ENCODE results near the gene VEGFB.
"Not testable (repeated sequence)": the region's sequence is repeated elsewhere in the genome, so short reads cannot be mapped to it uniquely, and the experiment has no call there.

VEGFB gene

DNA sequence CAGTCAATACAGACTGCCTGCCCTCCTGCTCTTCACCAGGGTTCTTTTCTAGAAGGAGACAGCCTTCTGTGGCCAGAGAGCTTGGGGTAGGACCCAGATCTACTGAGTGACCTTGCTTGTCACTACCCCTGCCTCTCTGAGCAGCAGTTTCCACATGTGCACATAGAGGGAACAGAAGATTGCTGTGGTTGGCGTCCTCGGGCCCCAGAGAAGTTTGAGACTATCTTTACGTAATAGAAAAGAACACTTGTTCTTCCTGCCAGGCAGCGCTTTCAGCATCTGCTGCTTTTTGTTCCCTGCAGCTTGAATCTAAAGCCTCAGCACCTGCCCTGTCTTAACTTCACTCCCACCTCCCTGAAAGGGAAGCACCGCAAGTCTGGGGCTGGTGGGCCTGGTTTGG lies 4.6 kb downstream of the VEGFB start:
- H3K36me3 ChIP-seq (ENCODE audit: control insufficient read depth, insufficient read depth, low read length) = peaks cover 6% of the 10 kb centered on the region
- H3K4me3 ChIP-seq (ENCODE audit: low read length) = no peak overlapping the region
- H3K27me3 ChIP-seq (ENCODE audit: control insufficient read depth, insufficient read depth, low read length) = no peaks in the 10 kb centered on the region
- no peak overlapping the region for H3K27ac ChIP-seq (ENCODE audit: low read depth, low read length)
- no peak overlapping the region for H3K9ac ChIP-seq (ENCODE audit: low read length)
- H3K4me1 ChIP-seq (ENCODE audit: control insufficient read depth, insufficient read depth, low read length) = peaks cover 12% of the 10 kb centered on the region

DNA sequence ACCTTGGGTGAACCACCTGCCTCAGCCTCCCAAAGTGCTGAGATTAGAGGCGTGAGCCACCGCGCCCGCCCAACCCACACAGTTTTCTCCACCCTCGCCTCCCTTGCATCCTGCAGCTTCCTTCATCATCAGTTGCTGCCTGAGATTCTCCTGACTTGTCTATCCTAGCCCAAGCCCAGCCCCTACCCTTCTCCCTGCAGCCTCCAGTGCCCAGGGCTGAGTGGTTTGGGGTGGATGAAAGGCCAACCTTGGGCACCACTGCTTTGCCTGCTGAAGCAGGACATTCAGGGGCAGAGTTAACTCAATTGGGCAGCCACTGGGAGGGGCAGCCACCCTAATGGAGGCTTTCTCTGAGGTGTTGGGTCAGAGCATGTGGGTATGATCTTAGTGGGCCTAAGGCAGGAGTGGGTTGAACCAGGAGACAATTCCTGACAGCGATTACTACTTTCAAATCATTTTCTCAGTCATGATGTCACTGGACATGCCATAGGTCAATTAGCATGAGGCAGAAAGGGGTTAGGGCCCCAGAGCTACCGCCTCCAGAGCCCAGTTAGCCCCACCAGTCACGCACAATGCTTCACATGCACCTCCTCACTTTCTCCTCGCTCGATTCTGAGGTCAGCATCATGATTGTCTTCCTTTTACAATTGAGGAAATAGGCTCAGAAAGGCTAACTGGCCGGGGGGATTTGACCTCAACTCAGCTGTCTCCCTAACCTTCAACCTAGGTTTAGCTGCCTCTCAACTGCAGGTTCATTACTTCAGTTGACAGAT lies 5.5 kb downstream of the VEGFB start:
- peaks cover 6% of the 10 kb centered on the region for H3K36me3 ChIP-seq (ENCODE audit: control insufficient read depth, insufficient read depth, low read length)
- H3K4me3 ChIP-seq (ENCODE audit: low read length) = peak overlapping the region; percentile 79
- H3K4me1 ChIP-seq (ENCODE audit: control insufficient read depth, insufficient read depth, low read length) = peaks cover 12% of the 10 kb centered on the region
- peak overlapping the region; percentile 90 for H3K9ac ChIP-seq (ENCODE audit: low read length)
- no peaks in the 10 kb centered on the region for H3K27me3 ChIP-seq (ENCODE audit: control insufficient read depth, insufficient read depth, low read length)
- peak overlapping the region; percentile 100 for H3K27ac ChIP-seq (ENCODE audit: low read depth, low read length)

DNA sequence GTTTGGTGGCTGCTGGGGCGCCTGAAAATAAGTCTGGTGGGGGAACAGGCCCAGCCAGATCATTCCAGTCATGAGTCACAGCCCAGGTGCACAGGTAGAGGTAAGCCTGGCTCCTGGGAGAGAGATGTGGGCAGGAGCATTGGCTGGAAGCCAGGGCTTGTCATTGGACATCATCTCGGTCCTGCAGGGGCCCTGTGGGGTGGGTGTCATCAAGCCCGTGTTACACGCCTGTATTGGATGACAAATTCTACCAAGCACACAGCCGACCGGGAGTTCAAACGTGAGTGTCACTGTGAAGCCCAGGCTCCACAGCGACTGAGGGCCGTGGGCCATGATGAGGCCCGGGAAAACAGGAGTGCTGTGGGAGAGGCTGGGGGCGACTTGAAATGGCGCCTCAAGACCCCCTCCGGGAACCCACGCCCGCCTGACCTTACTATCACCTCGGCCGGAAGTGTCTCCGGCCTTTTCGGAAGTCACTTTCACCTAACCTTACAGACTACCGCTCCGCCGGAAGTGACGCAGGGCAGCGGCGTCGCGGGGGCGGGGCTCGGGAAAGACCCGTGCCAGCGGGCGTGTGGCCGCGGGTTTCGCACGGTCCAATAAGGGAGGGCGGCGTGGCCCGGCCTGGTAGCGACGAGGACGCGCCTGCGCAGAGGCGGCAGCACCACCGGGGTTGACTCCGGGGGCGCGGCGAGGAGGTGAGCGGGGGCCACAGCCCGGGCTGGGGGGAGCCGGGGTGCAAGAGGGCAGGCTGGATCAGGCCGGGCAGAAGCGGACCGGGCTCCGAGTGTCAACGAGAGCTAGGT lies 6.3 kb downstream of the VEGFB start, which contains the start of gene FKBP2:
Gene FKBP2 (plus strand): TSS at position 661 of the 806 bp plus-strand sequence. CDS start 1,293 bp downstream, outside the sequence.
- Histone ChIP-seq H3K36me3 (ENCODE audit: control insufficient read depth, insufficient read depth, low read length) (peaks cover 6% of the 10 kb centered on the region), H3K4me1 (ENCODE audit: control insufficient read depth, insufficient read depth, low read length) (peaks cover 6% of the 10 kb centered on the region), H3K4me3 (ENCODE audit: low read length) (peak within 1 kb of the TSS; percentile 79), H3K27me3 (ENCODE audit: control insufficient read depth, insufficient read depth, low read length) (no peaks in the 10 kb centered on the region), H3K9ac (ENCODE audit: low read length) (peak within 1 kb of the TSS; percentile 90), H3K27ac (ENCODE audit: low read depth, low read length) (peak within 1 kb of the TSS; percentile 100)

DNA sequence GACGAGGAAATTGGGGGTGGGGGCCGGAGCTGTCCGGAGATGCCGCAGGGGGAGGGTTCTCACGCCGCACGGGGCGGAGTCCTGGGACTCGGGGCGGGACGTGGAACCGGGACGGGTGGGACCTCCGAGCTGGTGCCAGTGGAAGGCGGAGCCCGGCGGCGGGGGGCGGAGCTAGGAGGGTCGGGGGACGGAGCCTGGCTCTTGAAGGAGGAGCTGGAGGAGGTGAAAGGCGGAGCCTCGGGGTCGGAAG lies 6.8 kb downstream of the VEGFB start:
- H3K4me3 ChIP-seq (ENCODE audit: low read length) = peak overlapping the region; percentile 73
- H3K4me1 ChIP-seq (ENCODE audit: control insufficient read depth, insufficient read depth, low read length) = peaks cover 6% of the 10 kb centered on the region
- no peaks in the 10 kb centered on the region for H3K27me3 ChIP-seq (ENCODE audit: control insufficient read depth, insufficient read depth, low read length)
- H3K27ac ChIP-seq (ENCODE audit: low read depth, low read length) = peak overlapping the region; percentile 100
- H3K9ac ChIP-seq (ENCODE audit: low read length) = peak overlapping the region; percentile 33
- peaks cover 6% of the 10 kb centered on the region for H3K36me3 ChIP-seq (ENCODE audit: control insufficient read depth, insufficient read depth, low read length)

DNA sequence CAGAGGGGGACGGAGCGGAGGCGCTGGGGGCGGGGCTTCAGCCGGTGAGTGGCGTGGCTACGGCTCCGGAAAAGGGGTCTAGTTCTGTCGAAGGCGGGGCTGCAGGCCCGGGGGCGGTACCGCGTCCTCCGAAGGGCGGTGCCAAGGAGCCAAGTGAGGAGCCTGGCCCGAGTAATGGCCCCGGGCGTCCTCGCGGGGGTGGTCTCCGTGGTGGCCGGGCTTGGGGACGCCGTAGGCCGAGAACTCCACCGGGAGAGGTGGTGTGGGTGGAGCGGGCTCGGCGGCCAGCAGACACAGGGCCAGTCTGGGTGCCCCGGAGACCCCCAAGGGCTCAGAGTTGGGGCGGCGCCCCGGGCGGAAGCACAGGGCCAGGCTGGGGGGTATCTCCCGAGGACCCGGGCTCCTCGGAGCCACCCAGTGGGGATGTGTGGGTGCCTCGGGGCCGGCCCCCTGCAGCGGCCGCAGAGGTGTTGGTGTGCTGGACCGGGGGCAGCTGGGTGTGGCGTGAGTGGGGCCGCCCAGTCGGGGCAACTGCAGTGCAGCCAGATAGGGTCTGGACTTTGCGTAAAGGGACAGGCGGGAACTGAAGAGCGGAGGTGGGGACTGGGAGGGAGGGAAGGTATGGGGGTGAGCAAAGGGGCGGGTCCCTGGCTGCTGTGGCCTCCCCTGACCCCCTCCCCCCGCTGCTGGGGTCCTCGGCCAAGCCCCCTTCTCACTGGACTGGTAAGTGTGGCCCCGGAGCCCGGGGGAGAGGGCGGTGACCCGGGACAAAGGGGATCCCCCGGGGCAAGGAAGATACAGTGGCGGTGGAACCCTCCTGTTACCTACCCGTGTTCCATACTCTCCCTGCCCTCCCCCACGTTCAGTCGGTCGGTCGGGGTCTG lies 7.3 kb downstream of the VEGFB start:
- H3K4me3 ChIP-seq (ENCODE audit: low read length) = peak overlapping the region; percentile 72
- H3K4me1 ChIP-seq (ENCODE audit: control insufficient read depth, insufficient read depth, low read length) = peaks cover 6% of the 10 kb centered on the region
- H3K36me3 ChIP-seq (ENCODE audit: control insufficient read depth, insufficient read depth, low read length) = peaks cover 6% of the 10 kb centered on the region
- H3K27ac ChIP-seq (ENCODE audit: low read depth, low read length) = peak overlapping the region; percentile 89
- peak overlapping the region; percentile 51 for H3K9ac ChIP-seq (ENCODE audit: low read length)
- H3K27me3 ChIP-seq (ENCODE audit: control insufficient read depth, insufficient read depth, low read length) = no peaks in the 10 kb centered on the region

DNA sequence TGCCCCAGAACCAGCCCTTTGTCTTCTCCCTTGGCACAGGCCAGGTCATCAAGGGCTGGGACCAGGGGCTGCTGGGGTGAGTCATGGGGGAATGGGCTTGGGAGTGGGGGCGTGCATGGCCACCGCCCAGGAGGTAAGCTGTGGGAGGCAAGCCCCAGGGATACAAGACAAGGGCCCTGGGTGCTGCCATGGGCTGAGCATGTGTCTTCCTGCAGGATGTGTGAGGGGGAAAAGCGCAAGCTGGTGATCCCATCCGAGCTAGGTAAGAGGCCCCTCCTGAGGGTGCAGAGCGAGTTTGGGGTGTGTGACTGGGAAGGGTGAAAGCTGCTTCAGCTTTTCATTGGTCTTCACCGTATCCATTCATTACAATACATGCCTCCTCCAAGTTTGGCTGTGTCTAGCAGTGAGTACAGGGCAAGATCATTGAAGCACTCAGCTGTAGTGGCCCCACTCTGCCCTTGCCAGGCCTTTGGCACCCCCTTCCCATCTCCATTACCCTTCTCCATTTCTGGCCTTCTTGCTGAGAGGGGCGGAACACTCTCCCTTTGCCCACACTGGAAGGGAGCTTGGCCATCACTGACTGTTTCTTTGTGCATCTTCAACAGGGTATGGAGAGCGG lies 9.0 kb downstream of the VEGFB start:
- H3K4me1 ChIP-seq (ENCODE audit: control insufficient read depth, insufficient read depth, low read length) = peaks cover 12% of the 10 kb centered on the region
- no peaks in the 10 kb centered on the region for H3K27me3 ChIP-seq (ENCODE audit: control insufficient read depth, insufficient read depth, low read length)
- H3K36me3 ChIP-seq (ENCODE audit: control insufficient read depth, insufficient read depth, low read length) = peaks cover 3% of the 10 kb centered on the region
- H3K4me3 ChIP-seq (ENCODE audit: low read length) = no peak overlapping the region
- no peak overlapping the region for H3K27ac ChIP-seq (ENCODE audit: low read depth, low read length)
- no peak overlapping the region for H3K9ac ChIP-seq (ENCODE audit: low read length)

DNA sequence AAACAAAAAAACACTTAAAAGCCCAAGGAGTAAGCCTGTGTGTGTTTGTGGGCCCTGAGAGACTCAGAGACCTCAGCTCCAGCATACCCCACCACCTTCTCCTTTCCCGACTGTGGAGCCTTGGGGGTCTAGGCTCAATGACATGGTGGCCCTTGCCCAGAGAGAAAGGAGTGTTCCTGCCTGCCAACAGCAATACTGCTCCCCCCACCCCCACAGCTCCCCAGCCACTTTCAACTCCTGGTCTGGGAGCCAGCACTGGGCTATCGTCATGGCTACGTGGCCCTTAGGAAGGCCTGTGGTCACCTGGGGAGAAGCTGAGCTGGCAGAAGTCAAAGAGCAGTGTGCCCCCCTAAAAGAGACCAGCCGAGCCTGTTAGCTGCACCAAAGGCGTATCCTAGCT lies 9.7 kb downstream of the VEGFB start:
- Histone ChIP-seq H3K27me3 (ENCODE audit: control insufficient read depth, insufficient read depth, low read length) (no peaks in the 10 kb centered on the region), H3K27ac (ENCODE audit: low read depth, low read length) (no peak overlapping the region), H3K9ac (ENCODE audit: low read length) (no peak overlapping the region), H3K4me3 (ENCODE audit: low read length) (no peak overlapping the region), H3K4me1 (ENCODE audit: control insufficient read depth, insufficient read depth, low read length) (peaks cover 12% of the 10 kb centered on the region), H3K36me3 (ENCODE audit: control insufficient read depth, insufficient read depth, low read length) (peaks cover 3% of the 10 kb centered on the region)

DNA sequence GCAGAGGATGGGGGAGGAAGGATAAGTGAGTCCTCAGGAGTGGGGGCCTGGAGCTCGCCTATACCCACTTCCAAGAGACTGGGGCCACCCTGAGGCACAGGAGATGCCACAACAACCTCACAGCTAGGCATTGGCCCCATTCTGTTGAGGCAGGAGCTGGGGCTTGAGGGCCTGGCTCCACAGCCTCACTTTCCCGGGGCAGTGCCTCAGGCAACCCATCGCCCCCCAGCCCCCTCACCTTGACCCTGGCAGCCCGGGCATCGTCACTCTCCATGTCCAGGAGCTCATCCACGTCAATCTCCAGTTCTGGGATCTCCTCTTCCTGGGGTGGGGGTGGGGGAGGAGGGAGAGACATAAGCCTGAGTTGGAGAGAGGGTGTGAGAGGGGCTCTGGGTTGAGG lies 10.6 kb downstream of the VEGFB start:
- Histone ChIP-seq H3K36me3 (ENCODE audit: control insufficient read depth, insufficient read depth, low read length) (peaks cover 3% of the 10 kb centered on the region), H3K27ac (ENCODE audit: low read depth, low read length) (peak overlapping the region; percentile 69), H3K9ac (ENCODE audit: low read length) (no peak overlapping the region), H3K27me3 (ENCODE audit: control insufficient read depth, insufficient read depth, low read length) (no peaks in the 10 kb centered on the region), H3K4me1 (ENCODE audit: control insufficient read depth, insufficient read depth, low read length) (peaks cover 12% of the 10 kb centered on the region), H3K4me3 (ENCODE audit: low read length) (peak overlapping the region; percentile 68)

DNA sequence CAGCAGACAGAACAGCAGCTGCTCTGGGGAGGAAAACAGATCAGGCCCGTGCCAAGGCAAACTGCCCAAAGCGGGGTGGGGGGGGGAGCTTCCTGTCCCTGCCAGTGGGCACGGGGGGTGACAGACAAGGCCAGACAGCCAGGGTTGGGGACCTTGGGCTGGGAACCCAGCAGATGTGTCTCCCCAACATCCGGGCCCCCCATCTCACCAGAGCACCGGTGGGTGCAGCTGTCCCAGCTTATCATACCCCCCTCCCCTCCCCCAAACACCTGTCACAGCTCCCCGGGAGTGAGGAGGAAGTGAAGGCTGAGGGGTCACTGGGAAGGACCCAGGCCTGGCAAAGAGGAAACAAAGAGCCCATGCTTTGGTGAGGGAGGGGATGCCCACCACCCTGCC lies 11.0 kb downstream of the VEGFB start:
- peak overlapping the region; percentile 58 for H3K9ac ChIP-seq (ENCODE audit: low read length)
- peaks cover 8% of the 10 kb centered on the region for H3K4me1 ChIP-seq (ENCODE audit: control insufficient read depth, insufficient read depth, low read length)
- H3K4me3 ChIP-seq (ENCODE audit: low read length) = peak overlapping the region; percentile 68
- no peaks in the 10 kb centered on the region for H3K27me3 ChIP-seq (ENCODE audit: control insufficient read depth, insufficient read depth, low read length)
- H3K27ac ChIP-seq (ENCODE audit: low read depth, low read length) = peak overlapping the region; percentile 69
- H3K36me3 ChIP-seq (ENCODE audit: control insufficient read depth, insufficient read depth, low read length) = peaks cover 3% of the 10 kb centered on the region

DNA sequence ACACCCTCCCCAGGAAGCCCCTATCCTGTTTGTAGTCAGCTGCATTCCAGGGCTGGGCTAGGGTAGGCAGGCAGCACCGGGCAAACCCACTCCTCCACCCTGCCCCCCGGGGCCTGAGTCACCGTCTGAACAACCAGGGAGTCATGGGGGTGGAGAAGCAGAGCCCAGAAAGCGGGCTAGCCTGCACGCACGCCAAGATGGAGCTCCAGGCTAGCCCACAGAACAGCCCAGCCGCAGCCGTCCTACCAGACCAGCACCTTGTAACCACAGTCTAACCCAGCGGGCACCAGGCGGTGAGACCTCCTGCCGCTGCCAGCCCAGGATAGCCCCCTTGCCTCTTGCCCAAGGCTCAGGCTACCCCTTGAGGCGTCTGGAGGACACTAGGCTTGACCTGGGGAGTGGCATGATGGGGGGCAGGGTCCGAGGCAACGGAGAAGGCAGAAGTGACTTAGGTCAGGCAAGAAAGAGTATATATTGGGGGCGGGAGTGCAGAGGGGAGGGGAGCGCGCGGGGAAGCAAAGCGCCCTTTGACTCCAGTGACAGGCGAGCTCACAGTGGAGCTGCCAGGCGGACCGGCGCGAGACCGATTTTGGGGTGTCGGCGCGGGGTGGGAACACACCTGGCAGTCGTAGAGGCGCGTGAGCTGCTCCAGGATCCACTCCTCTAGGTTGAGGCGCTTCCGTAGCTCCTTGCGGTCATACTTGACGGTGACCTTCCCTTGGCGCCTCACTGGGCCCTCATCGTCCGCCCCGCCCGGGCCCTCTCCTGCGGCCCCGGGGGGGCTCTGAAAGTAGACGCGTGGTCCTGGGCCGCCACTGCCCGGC lies 11.6 kb downstream of the VEGFB start:
- peak overlapping the region; percentile 58 for H3K9ac ChIP-seq (ENCODE audit: low read length)
- peak overlapping the region; percentile 69 for H3K27ac ChIP-seq (ENCODE audit: low read depth, low read length)
- H3K36me3 ChIP-seq (ENCODE audit: control insufficient read depth, insufficient read depth, low read length) = peaks cover 3% of the 10 kb centered on the region
- H3K4me1 ChIP-seq (ENCODE audit: control insufficient read depth, insufficient read depth, low read length) = peaks cover 5% of the 10 kb centered on the region
- H3K27me3 ChIP-seq (ENCODE audit: control insufficient read depth, insufficient read depth, low read length) = no peaks in the 10 kb centered on the region
- H3K4me3 ChIP-seq (ENCODE audit: low read length) = peak overlapping the region; percentile 68

DNA sequence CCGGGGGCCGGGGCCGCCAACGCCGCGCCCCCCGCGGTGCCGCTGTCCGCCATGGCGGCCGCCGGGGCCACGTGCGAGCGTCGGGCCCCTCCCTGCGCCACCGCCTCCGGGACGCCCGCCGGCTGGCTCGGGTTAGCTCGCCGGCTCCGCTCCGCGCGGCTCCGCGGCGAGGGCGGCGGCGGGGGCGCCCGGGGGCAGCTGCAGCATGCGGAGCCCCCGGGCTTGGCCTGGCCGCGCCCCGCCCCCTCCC lies 12.2 kb downstream of the VEGFB start:
- not testable (repeated sequence) for H3K4me1 ChIP-seq (ENCODE audit: control insufficient read depth, insufficient read depth, low read length)

More for the DNA sequence above, 12.2 kb downstream of the VEGFB start:
- not testable (repeated sequence) for H3K9ac ChIP-seq (ENCODE audit: low read length); H3K36me3 ChIP-seq (ENCODE audit: control insufficient read depth, insufficient read depth, low read length); H3K27me3 ChIP-seq (ENCODE audit: control insufficient read depth, insufficient read depth, low read length); H3K27ac ChIP-seq (ENCODE audit: low read depth, low read length)
- H3K4me3 ChIP-seq (ENCODE audit: low read length) = peak overlapping the region; percentile 68
